Activated CD4-positive, alpha-beta T cell treated with anti-CD3 and anti-CD28 coated beads, Interleukin-2, amount 50 U/mL, for 24 hours (primary cell): Measurements from ENCODE around the gene TEDDM1.
A peak's percentile ranks its signal among the peaks of the same experiment; 100 is the strongest.

ENCODE experiments used
- DNase-seq, 2 donors: peaks; one replicate each; pipeline ENCODE4 v3.0.0-alpha.2; 2020; ENCODE audit warnings: low read depth in 1 of 2, low spot score in 1 of 2

Gene TEDDM1

GRCh38 chr1:182407724-182408123 is 7.3 kb upstream of the TEDDM1 start:
- no peak for DNase-seq

GRCh38 chr1:182406012-182406411 is 5.5 kb upstream of the TEDDM1 start:
- DNase-seq = no peak

- DNase-seq = no peak
Observed at GRCh38 chr1:182405578-182405977, 5.1 kb upstream of the TEDDM1 start.

- no peak for DNase-seq
Observed at GRCh38 chr1:182404781-182405180, 4.3 kb upstream of the TEDDM1 start.

- no peak for DNase-seq
Observed at GRCh38 chr1:182397653-182398393, 2.6 kb downstream of the TEDDM1 start.

GRCh38 chr1:182395906-182396305 is 4.6 kb downstream of the TEDDM1 start:
- DNase-seq = no peak

- DNase-seq = no peak
Observed at GRCh38 chr1:182394055-182394775, 6.3 kb downstream of the TEDDM1 start.

- DNase-seq = no peak
Observed at GRCh38 chr1:182392050-182393028, 8.1 kb downstream of the TEDDM1 start.

GRCh38 chr1:182391362-182392049 is 9.0 kb downstream of the TEDDM1 start, which contains the start of gene GLUL:
Gene GLUL, minus strand, starts transcription at chr1:182391790. Its CDS starts 3,053 bp downstream, at chr1:182388737.
- peak; percentile 33 to 39 for DNase-seq

- DNase-seq = no peak
Observed at GRCh38 chr1:182391028-182391361, 9.5 kb downstream of the TEDDM1 start.

- no peak for DNase-seq
Observed at GRCh38 chr1:182389619-182390047, 10.8 kb downstream of the TEDDM1 start.

GRCh38 chr1:182388392-182389134 is 11.9 kb downstream of the TEDDM1 start:
- DNase-seq = no peak

- no peak for DNase-seq
Observed at GRCh38 chr1:182387566-182387965, 12.9 kb downstream of the TEDDM1 start.

GRCh38 chr1:182386980-182387379 is 13.5 kb downstream of the TEDDM1 start:
- DNase-seq = no peak

- DNase-seq = no peak
Observed at GRCh38 chr1:182385885-182386853, 14.3 kb downstream of the TEDDM1 start.

GRCh38 chr1:182384387-182384960 is 16.0 kb downstream of the TEDDM1 start:
- DNase-seq = no peak

- no peak for DNase-seq
Observed at GRCh38 chr1:182383934-182384333, 16.5 kb downstream of the TEDDM1 start.

GRCh38 chr1:182383037-182383661 is 17.3 kb downstream of the TEDDM1 start:
- DNase-seq = no peak
